ENCODE data around the gene CEP95.
"Not testable (repeated sequence)": the region's sequence is repeated elsewhere in the genome, so short reads cannot be mapped to it uniquely, and the experiment has no call there.

Gene CEP95

GRCh38 chr17:64506576-64507412, at the start of gene CEP95:
TSS of gene CEP95 (plus strand) at chr17:64506977. CDS start at chr17:64507098, 121 bp downstream.
- DNase-seq (ENCODE audit: low read depth in 1 of 2, low spot score in 1 of 2): peak; percentile 82 to 98
- TF ChIP-seq JUND (IDR thresholded peaks at IDR 0.05; ENCODE audit: low read depth): no peak
- in situ Hi-C loops (cut with HindIII; ENCODE audit: low pct_unique_long_range_greater_than_20kb, low sequenced_read_pairs): no loop called here

- in situ Hi-C loops (cut with HindIII; ENCODE audit: low pct_unique_long_range_greater_than_20kb, low sequenced_read_pairs): no loop called here
- no peak for DNase-seq (ENCODE audit: low read depth in 1 of 2, low spot score in 1 of 2)
- TF ChIP-seq JUND (IDR thresholded peaks at IDR 0.05; ENCODE audit: low read depth): no peak
Measured at GRCh38 chr17:64457156-64457555, 49.6 kb upstream of the CEP95 start.

GRCh38 chr17:64458756-64459155, 48.0 kb upstream of the CEP95 start:
- in situ Hi-C loops (cut with HindIII; ENCODE audit: low pct_unique_long_range_greater_than_20kb, low sequenced_read_pairs): no loop called here
- TF ChIP-seq JUND (IDR thresholded peaks at IDR 0.05; ENCODE audit: low read depth): no peak
- no peak for DNase-seq (ENCODE audit: low read depth in 1 of 2, low spot score in 1 of 2)

- in situ Hi-C loops (cut with HindIII; ENCODE audit: low pct_unique_long_range_greater_than_20kb, low sequenced_read_pairs): no loop called here
- no peak for DNase-seq (ENCODE audit: low read depth in 1 of 2, low spot score in 1 of 2)
- TF ChIP-seq JUND (IDR thresholded peaks at IDR 0.05; ENCODE audit: low read depth): no peak
Measured at GRCh38 chr17:64459284-64459747, 47.5 kb upstream of the CEP95 start.

- DNase-seq (ENCODE audit: low read depth in 1 of 2, low spot score in 1 of 2); in situ Hi-C loops (cut with HindIII; ENCODE audit: low pct_unique_long_range_greater_than_20kb, low sequenced_read_pairs): not testable (repeated sequence)
Measured at GRCh38 chr17:64459818-64460217, 47.0 kb upstream of the CEP95 start.

GRCh38 chr17:64460955-64461354, 45.8 kb upstream of the CEP95 start:
- TF ChIP-seq JUND (IDR thresholded peaks at IDR 0.05; ENCODE audit: low read depth): no peak
- DNase-seq (ENCODE audit: low read depth in 1 of 2, low spot score in 1 of 2): no peak
- in situ Hi-C loops (cut with HindIII; ENCODE audit: low pct_unique_long_range_greater_than_20kb, low sequenced_read_pairs): no loop called here

- TF ChIP-seq JUND (IDR thresholded peaks at IDR 0.05; ENCODE audit: low read depth): no peak
- DNase-seq (ENCODE audit: low read depth in 1 of 2, low spot score in 1 of 2): no peak
- in situ Hi-C loops (cut with HindIII; ENCODE audit: low pct_unique_long_range_greater_than_20kb, low sequenced_read_pairs): no loop called here
Measured at GRCh38 chr17:64461788-64462187, 45.0 kb upstream of the CEP95 start.

- no peak for TF ChIP-seq JUND (IDR thresholded peaks at IDR 0.05; ENCODE audit: low read depth)
- DNase-seq (ENCODE audit: low read depth in 1 of 2, low spot score in 1 of 2): no peak
- in situ Hi-C loops (cut with HindIII; ENCODE audit: low pct_unique_long_range_greater_than_20kb, low sequenced_read_pairs): no loop called here
Measured at GRCh38 chr17:64466019-64466735, 40.6 kb upstream of the CEP95 start.

GRCh38 chr17:64466834-64467233, 39.9 kb upstream of the CEP95 start:
- DNase-seq (ENCODE audit: low read depth in 1 of 2, low spot score in 1 of 2); in situ Hi-C loops (cut with HindIII; ENCODE audit: low pct_unique_long_range_greater_than_20kb, low sequenced_read_pairs): not testable (repeated sequence)

- no peak for TF ChIP-seq JUND (IDR thresholded peaks at IDR 0.05; ENCODE audit: low read depth)
- in situ Hi-C loops (cut with HindIII; ENCODE audit: low pct_unique_long_range_greater_than_20kb, low sequenced_read_pairs): no loop called here
- DNase-seq (ENCODE audit: low read depth in 1 of 2, low spot score in 1 of 2): no peak
Measured at GRCh38 chr17:64470625-64471024, 36.2 kb upstream of the CEP95 start.

- in situ Hi-C loops (cut with HindIII; ENCODE audit: low pct_unique_long_range_greater_than_20kb, low sequenced_read_pairs): no loop called here
- DNase-seq (ENCODE audit: low read depth in 1 of 2, low spot score in 1 of 2): no peak
- TF ChIP-seq JUND (IDR thresholded peaks at IDR 0.05; ENCODE audit: low read depth): no peak
Measured at GRCh38 chr17:64471440-64471839, 35.3 kb upstream of the CEP95 start.

GRCh38 chr17:64472564-64472963, 34.2 kb upstream of the CEP95 start:
- TF ChIP-seq JUND (IDR thresholded peaks at IDR 0.05; ENCODE audit: low read depth): no peak

GRCh38 chr17:64477849-64478248, 28.9 kb upstream of the CEP95 start:
- in situ Hi-C loops (cut with HindIII; ENCODE audit: low pct_unique_long_range_greater_than_20kb, low sequenced_read_pairs): no loop called here
- no peak for TF ChIP-seq JUND (IDR thresholded peaks at IDR 0.05; ENCODE audit: low read depth)

More at GRCh38 chr17:64472564-64472963, 34.2 kb upstream of the CEP95 start:
- in situ Hi-C loops (cut with HindIII; ENCODE audit: low pct_unique_long_range_greater_than_20kb, low sequenced_read_pairs): no loop called here
- no peak for DNase-seq (ENCODE audit: low read depth in 1 of 2, low spot score in 1 of 2)

More at GRCh38 chr17:64477849-64478248, 28.9 kb upstream of the CEP95 start:
- no peak for DNase-seq (ENCODE audit: low read depth in 1 of 2, low spot score in 1 of 2)

All from T47D (cell line).